Ramos (cell line): ENCODE measurements around the gene MEDAG.
"Not testable (repeated sequence)": the region's sequence is repeated elsewhere in the genome, so short reads cannot be mapped to it uniquely, and the experiment has no call there.

Source experiments
- in situ Hi-C: fragments of 300-500 bp; cut with MboI; formaldehyde crosslinking; loops from one replicate; pipeline ENCODE4 v1.14.3; 2022; ENCODE audit warnings: low sequenced_read_pairs; ENCODE audit not compliant: unreplicated experiment

Gene MEDAG

DNA sequence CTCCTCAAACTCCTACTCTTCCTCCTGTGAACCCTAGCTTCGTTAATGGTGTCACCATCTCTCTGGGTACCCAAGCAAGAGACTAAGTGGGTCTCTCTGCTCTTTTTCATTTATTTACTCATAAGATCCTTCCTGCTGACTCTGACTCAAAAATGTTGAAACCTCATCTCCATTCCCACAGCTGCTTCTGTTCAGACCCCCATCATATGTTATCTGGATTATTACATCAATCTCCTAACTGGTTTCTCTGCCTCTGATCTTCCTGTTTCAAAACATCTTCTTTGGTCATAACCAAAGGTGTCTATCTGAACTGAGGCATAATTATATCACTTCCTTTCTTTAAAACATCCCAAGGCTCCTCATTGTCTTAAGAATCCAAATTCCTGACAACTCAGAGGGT lies 2.0 kb upstream of the MEDAG start:
- in situ Hi-C loops, result no loop called here

DNA sequence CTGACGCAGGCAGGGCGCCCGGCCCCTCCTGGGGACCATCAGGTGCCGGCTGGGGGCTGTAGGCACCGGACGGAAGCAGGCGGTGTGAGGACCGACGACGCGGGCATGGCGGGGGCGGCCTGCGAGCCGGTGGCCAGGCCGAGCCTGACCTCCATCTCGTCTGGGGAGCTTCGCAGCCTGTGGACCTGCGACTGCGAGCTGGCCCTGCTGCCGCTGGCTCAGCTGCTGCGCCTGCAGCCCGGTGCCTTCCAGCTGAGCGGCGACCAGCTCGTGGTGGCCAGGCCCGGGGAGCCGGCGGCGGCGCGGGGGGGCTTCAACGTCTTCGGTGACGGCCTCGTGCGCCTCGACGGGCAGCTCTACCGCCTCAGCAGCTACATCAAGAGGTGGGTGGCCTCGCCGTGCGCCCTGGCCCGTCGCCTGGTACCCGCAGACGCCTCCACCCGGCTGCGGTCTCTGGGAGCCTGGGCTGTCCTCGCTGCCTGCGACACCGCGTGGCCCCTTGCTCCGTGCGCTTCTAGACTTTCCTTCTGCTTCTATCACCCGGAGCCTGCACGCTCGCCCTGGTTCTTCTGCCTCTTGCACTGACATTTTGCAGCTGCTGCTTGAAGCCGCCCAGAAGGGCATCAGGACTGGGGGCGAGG lies 460 bp downstream of the MEDAG start:
- in situ Hi-C loops, result no loop called here

DNA sequence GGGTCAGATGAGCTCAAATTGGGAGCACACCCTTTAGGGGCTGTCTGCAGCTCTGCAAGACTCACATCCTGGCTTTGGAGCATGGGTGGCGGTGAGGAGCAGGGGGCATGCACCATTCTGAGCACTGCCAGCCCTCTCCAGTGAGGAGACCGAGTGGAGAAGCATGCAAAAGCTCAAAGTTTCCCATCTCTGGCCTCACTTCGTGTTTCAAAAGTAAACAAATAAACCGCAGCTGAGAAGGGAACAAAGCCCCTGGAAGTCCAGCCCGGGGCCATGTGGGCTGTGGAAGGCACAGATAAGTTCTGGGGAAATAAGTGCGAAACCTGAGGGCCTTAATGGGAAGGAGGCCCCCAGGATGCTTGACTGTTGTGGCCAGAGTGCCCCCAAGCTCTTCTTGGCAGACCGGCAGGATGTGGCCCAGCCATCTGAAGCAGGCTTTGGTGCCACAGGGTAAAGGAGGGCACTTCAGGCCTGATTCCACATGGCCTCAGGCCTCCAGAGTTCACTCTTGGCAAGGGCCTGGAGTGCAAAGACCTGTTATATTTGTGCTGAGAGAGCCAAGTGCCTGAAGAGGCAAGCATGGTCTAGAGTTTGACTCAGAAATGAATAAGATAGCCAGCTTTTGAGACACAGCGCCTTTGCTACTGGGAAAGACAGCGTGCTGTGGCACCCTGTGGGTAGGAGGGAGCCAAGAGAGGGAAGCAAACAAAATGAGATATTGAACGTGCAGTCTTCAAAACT lies 1.2 kb downstream of the MEDAG start:
- in situ Hi-C loops, result no loop called here

- in situ Hi-C loops, result no loop called here
Observed at GRCh38 chr13:30908416-30908980, 2.4 kb downstream of the MEDAG start.

- in situ Hi-C loops, result no loop called here
Observed at GRCh38 chr13:30910676-30911075, 4.6 kb downstream of the MEDAG start.

GRCh38 chr13:30915691-30916541 lies 9.8 kb downstream of the MEDAG start:
- in situ Hi-C loops, result no loop called here

- in situ Hi-C loops, result no loop called here
Observed at GRCh38 chr13:30916991-30917390, 10.9 kb downstream of the MEDAG start.

- in situ Hi-C loops, result no loop called here
Observed at GRCh38 chr13:30918662-30919405, 12.8 kb downstream of the MEDAG start.

DNA sequence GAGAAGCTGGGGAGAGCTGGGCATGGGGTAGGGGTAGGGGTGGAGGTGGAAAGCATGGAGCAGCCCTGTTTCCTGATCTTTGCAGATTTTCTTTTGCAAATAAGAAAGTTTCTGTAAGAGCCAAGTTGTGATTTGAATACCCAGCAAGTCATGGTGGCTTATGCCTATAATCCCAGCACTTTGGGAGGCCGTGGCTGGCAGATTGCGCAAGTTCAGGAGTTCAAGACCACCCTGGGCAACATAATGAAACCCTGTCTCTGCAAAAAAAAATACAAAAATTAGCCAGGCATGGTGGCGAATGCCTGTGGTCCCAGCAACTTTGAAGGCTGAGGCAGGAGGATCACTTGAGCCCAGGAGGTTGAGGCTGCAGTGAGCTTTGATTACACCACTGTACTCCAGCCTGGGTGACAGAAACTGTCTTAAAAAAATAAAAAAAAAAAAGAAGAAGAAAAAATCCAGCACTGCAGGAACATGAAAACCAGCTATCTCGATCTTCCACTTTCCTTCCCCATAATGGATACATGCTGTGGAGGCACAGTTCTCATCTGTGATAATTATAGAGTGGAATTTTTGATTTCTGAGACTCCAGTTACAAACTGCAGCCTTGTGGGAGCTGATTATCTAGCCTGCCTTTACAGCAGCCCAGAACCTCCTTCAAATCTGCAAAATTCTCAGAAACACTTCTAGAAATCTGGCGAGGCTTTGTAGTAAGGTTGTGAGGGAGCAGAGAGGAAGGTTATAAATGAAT lies 14.3 kb downstream of the MEDAG start:
- in situ Hi-C loops, result no loop called here

DNA sequence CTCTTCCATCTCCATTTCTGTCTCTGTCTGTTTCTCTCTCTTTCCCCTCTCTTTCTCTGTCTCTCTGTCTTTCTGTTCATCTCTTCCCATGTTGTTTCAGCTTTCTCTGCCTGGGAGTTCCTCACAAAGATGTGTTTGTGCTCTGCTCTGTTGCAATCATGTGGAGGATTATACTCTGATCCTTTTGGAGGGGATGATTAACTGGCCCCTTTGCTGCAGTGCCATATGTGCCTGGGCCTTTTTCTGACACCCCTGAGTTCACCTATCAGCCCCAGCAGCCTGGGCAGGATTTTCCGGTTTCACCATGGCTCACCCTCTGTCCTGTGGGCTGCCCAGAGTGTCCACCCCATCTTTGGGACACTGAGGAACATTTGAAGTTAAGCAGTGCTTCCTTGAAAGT lies 17.3 kb downstream of the MEDAG start:
- in situ Hi-C loops, result no loop called here

DNA sequence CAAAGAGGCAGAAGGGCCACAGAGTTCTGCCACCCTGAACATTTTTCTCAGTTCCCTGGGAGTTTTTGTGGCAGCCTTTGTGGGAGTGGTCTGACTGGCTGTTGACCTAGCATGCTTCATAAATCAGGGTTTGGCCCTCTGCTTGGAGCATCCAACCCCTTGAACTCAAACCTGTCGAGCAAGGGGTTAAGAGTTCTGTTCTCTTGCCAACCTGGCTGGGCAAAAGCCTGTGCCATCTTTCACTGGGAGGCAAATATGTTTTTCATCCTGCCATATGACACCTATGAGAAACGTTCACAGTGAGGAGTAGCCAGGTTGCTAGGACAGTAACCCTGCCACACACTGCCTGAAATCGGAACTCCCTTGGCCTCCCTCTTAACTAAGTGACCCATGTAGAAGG lies 18.6 kb downstream of the MEDAG start:
- in situ Hi-C loops, result no loop called here

DNA sequence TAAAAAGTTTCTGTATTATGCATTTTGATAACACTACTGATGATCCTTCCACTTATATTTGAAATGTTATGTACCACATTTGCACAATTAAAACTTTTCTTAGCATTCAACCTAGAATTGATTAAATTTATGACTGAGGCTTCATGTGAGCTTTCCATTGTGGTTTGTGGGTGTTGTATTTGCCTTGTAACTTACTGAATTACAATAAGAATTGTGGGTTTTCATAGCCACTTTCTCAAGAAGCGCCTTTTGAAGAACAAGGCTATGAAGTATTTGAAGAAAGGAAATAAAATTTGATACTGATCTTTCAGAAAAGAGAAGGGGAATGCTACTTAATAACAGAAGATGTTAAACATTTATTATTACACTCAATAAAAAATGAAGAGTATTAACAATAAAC lies 19.4 kb downstream of the MEDAG start:
- in situ Hi-C loops, result no loop called here

DNA sequence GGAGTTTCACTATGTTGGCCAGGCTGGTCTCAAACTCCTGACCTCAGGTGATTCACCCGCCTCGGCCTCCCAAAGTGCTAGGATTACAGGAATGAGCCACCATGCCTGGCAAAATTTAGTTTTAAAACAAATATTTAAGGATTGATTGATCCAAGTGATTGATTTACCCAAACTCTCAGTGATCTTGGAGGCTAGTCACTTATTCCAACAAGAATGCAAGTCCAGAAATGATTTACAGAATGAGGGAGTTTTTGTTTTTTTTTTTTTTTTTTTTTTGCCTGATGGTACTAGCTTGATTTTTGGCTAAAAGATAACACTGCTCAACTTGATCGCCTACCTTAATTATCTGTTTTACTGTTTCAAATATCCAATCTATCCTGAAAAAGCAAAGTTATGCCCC lies 20.7 kb downstream of the MEDAG start:
- in situ Hi-C loops, result no loop called here

- in situ Hi-C loops, result not testable (repeated sequence)
Observed at GRCh38 chr13:30927188-30927587, 21.1 kb downstream of the MEDAG start.

DNA sequence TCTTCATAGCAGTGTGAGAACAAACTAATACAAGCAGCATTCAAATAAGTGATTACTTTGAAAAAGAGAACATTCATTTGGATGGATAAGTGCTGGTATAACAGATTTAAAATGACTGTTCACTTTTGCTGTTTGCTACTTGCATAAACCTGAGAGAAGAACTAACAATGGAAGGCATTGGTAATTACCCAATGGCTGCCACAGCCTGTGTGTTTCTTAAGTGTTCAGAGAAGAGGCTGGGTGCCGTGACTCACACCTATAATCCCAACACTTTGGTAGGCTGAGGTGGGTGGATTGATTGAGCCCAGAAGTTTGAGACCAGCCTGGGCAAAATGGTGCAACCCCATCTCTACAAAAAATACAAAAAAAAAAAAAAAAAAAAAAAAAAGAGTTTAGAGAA lies 21.5 kb downstream of the MEDAG start:
- in situ Hi-C loops, result no loop called here

DNA sequence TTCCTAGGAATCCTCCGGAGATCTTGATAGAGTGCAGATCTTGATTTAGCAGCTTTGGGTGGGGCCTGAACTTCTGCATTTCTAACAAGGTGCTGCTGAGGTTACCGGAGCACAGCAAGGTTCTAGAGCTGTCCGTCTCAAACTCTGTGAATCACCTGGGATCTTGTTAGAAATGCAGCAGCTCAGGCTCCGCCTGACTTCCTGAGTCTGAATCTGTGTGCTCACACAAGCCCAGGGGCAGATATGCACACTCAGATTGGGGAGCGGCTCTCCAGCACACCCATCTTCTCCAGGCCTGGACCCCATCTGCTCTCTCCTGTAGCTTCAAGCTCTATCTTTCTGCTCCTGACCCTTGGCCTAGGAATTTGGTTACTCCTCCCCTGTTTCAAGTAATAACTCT lies 22.9 kb downstream of the MEDAG start:
- in situ Hi-C loops, result no loop called here

DNA sequence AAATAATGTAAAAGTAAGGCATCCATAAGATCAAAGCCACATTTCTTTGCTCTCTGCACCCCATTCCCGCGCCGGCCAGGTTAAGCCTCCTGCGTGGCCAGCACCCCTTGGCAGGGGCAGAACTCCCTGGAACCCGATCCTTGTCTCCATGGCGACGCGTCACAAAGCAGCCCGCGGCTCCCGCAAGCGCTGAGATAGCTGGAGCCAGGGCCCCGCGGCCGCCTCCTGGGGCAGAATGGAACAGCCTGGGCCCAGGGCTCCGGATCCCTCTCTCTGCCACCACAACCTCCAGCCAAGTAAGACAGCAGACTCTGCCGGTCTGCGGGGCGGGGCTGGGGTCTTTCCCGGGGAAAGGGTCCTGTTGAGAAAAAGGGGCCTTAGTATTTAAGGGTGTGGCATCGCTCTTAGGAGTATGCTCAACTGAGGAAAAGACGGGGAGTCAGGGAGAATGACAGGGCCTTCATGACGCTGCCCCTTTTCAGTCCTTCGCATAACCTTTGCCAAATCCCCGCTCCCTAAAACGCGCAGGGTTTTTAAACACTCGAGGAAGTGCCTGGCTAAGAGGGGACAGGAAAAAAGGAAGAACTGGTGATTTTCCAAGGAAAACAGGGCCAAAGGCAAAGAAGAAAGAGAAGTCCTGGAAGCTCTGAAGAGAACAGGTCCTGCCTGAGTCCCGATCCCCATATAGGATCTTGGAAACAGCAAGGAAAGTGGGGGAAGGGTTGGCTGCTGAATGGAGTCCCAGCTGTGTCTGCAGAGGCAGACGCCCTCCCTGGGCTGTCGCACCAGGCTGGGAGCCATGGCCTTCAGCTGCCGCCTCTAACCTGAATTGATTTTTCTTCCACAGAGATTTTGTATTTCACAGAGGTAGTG lies 26.6 kb downstream of the MEDAG start, which contains the start of gene TEX26:
Gene TEX26 (plus strand): TSS at position 176 of the 873 bp plus-strand sequence. CDS start 60 bp downstream, at position 236.
- in situ Hi-C loops, result no loop called here

- in situ Hi-C loops, result no loop called here
Observed at GRCh38 chr13:30933354-30933670, 27.2 kb downstream of the MEDAG start.

GRCh38 chr13:30934381-30934780 lies 28.3 kb downstream of the MEDAG start:
- in situ Hi-C loops, result no loop called here
